NT2/D1 (cell line): ENCODE results near the gene TET1.
"Not testable (repeated sequence)": the region's sequence is repeated elsewhere in the genome, so short reads cannot be mapped to it uniquely, and the experiment has no call there.

Experiments used
- DNase-seq: peaks from one replicate; pipeline ENCODE4 v3.0.0-alpha.2; 2011; ENCODE audit warnings: low read depth, low spot score
- H3K27me3 ChIP-seq: 2 replicates; pipeline ENCODE4 v1.6.0; 2011; ENCODE audit warnings: mild to moderate bottlenecking; ENCODE audit not compliant: insufficient read length, insufficient read depth
- H3K36me3 ChIP-seq: 2 replicates; pipeline ENCODE4 v1.6.1; 2011; ENCODE audit warnings: mild to moderate bottlenecking, low read length, mixed read lengths; ENCODE audit not compliant: insufficient read depth, insufficient read length
- H3K4me1 ChIP-seq: 2 replicates; pipeline ENCODE4 v1.5.1; 2011; ENCODE audit not compliant: insufficient read depth, insufficient read length
- H3K4me3 ChIP-seq: 2 replicates; pipeline ENCODE4 v1.5.1; 2011; ENCODE audit warnings: low read depth; ENCODE audit not compliant: insufficient read length
- H3K9ac ChIP-seq: 2 replicates; pipeline ENCODE4 v1.6.0; 2011; ENCODE audit warnings: low read depth; ENCODE audit not compliant: insufficient read length
- H3K9me3 ChIP-seq: 2 replicates; pipeline ENCODE4 v1.5.1; 2011; ENCODE audit warnings: mild to moderate bottlenecking, low read length; ENCODE audit not compliant: insufficient read depth
- SUZ12 ChIP-seq: IDR thresholded peaks from 2 replicates; pipeline ENCODE4 v1.6.1; 2011; ENCODE audit not compliant: insufficient read length, insufficient read depth; ENCODE audit errors: extremely low read depth
- YY1 ChIP-seq: IDR thresholded peaks from 2 replicates; pipeline ENCODE4 v1.6.1; 2011; ENCODE audit not compliant: insufficient read length, insufficient read depth
- ZNF274 ChIP-seq: IDR thresholded peaks from 2 replicates; pipeline ENCODE4 v1.6.1; 2011; ENCODE audit warnings: mild to moderate bottlenecking, low read depth, low read length

The TET1 gene

GRCh38 chr10:68566351-68566750 lies 6.2 kb downstream of the TET1 start:
- TF ChIP-seq SUZ12 (no peak), ZNF274 (no peak), YY1 (no peak)
- no peak overlapping the region for H3K4me3 ChIP-seq
- no peaks in the 10 kb centered on the region for H3K27me3 ChIP-seq
- no peaks in the 10 kb centered on the region for H3K36me3 ChIP-seq
- no peak for DNase-seq
- no peak overlapping the region for H3K9ac ChIP-seq
- no peaks in the 10 kb centered on the region for H3K9me3 ChIP-seq
- H3K4me1 ChIP-seq: no peaks in the 10 kb centered on the region

- Histone ChIP-seq H3K27me3 (no peaks in the 10 kb centered on the region), H3K4me1 (no peaks in the 10 kb centered on the region), H3K9ac (no peak overlapping the region), H3K4me3 (no peak overlapping the region), H3K9me3 (no peaks in the 10 kb centered on the region), H3K36me3 (peaks cover 4% of the 10 kb centered on the region)
- no peak for TF ChIP-seq YY1
- no peak for TF ChIP-seq SUZ12
- TF ChIP-seq ZNF274: no peak
- no peak for DNase-seq
Observed at GRCh38 chr10:68566955-68567354, 6.8 kb downstream of the TET1 start.

GRCh38 chr10:68572151-68572550 lies 12.0 kb downstream of the TET1 start:
- Histone ChIP-seq H3K27me3 (no peaks in the 10 kb centered on the region), H3K9ac (no peak overlapping the region), H3K4me3 (no peak overlapping the region), H3K36me3 (peaks cover 34% of the 10 kb centered on the region), H3K4me1 (no peaks in the 10 kb centered on the region), H3K9me3 (no peaks in the 10 kb centered on the region)
- no peak for TF ChIP-seq YY1
- no peak for TF ChIP-seq SUZ12
- no peak for TF ChIP-seq ZNF274
- DNase-seq: no peak

- DNase-seq: no peak
- peaks cover 41% of the 10 kb centered on the region for H3K36me3 ChIP-seq
- TF ChIP-seq SUZ12: no peak
- no peak for TF ChIP-seq ZNF274
- no peak for TF ChIP-seq YY1
- no peak overlapping the region for H3K9ac ChIP-seq
- no peaks in the 10 kb centered on the region for H3K4me1 ChIP-seq
- H3K27me3 ChIP-seq: no peaks in the 10 kb centered on the region
- H3K9me3 ChIP-seq: no peaks in the 10 kb centered on the region
- H3K4me3 ChIP-seq: no peak overlapping the region
Observed at GRCh38 chr10:68574051-68574450, 13.9 kb downstream of the TET1 start.

- TF ChIP-seq SUZ12 (no peak), YY1 (no peak), ZNF274 (no peak)
- Histone ChIP-seq H3K36me3 (peaks cover 45% of the 10 kb centered on the region), H3K9me3 (no peaks in the 10 kb centered on the region), H3K4me1 (no peaks in the 10 kb centered on the region), H3K4me3 (no peak overlapping the region), H3K27me3 (no peaks in the 10 kb centered on the region), H3K9ac (no peak overlapping the region)
- DNase-seq: no peak
Observed at GRCh38 chr10:68576118-68576517, 16.0 kb downstream of the TET1 start.

GRCh38 chr10:68578974-68579373 lies 18.8 kb downstream of the TET1 start:
- H3K9ac ChIP-seq: no peak overlapping the region
- H3K36me3 ChIP-seq: peaks cover 44% of the 10 kb centered on the region
- no peaks in the 10 kb centered on the region for H3K4me1 ChIP-seq
- TF ChIP-seq YY1: no peak
- no peak for TF ChIP-seq ZNF274
- no peak for TF ChIP-seq SUZ12
- no peak for DNase-seq
- H3K9me3 ChIP-seq: no peaks in the 10 kb centered on the region
- no peaks in the 10 kb centered on the region for H3K27me3 ChIP-seq
- no peak overlapping the region for H3K4me3 ChIP-seq

- H3K4me3 ChIP-seq, H3K9me3 ChIP-seq, H3K9ac ChIP-seq, H3K27me3 ChIP-seq, H3K4me1 ChIP-seq, DNase-seq: not testable (repeated sequence)
- H3K36me3 ChIP-seq: peaks cover 29% of the 10 kb centered on the region
Observed at GRCh38 chr10:68584187-68584586, 24.1 kb downstream of the TET1 start.

- no peaks in the 10 kb centered on the region for H3K27me3 ChIP-seq
- no peak overlapping the region for H3K4me3 ChIP-seq
- TF ChIP-seq ZNF274 (no peak), SUZ12 (no peak), YY1 (no peak)
- H3K4me1 ChIP-seq: no peaks in the 10 kb centered on the region
- H3K36me3 ChIP-seq: peaks cover 23% of the 10 kb centered on the region
- H3K9ac ChIP-seq: no peak overlapping the region
- no peak for DNase-seq
- no peaks in the 10 kb centered on the region for H3K9me3 ChIP-seq
Observed at GRCh38 chr10:68586606-68587305, 26.6 kb downstream of the TET1 start.
